CD4-positive, CD25-positive, alpha-beta regulatory T cell (primary cell): ENCODE measurements around the gene MTTP. TPM values are rescaled to one million over a fixed set of nuclear protein-coding genes. Genes with fewer than 3 reads are reported as not detected.

Experiments used
- ATAC-seq, 2 donors: fragments of 150-1000 bp; cut with Tn5 transposase; one replicate each; pipeline ENCODE4 v1.10.0; 2021; ENCODE audit warnings: low read depth in 2 of 2, moderate number of reproducible peaks in 2 of 2, moderate library complexity in 1 of 2
- DNase-seq, 3 donors: peaks; one replicate each; pipeline versions ENCODE4 v3.0.0 to v3.0.0-alpha.2; 2012 to 2022; ENCODE audit warnings: mixed read lengths in 1 of 3
- H3K27ac ChIP-seq: one replicate; pipeline ENCODE4 v1.7.0; 2013; ENCODE audit warnings: mild to moderate bottlenecking, low read length; ENCODE audit not compliant: insufficient read depth, poor library complexity, severe bottlenecking
- H3K27me3 ChIP-seq: one replicate; pipeline ENCODE4 v1.7.0; 2013; ENCODE audit warnings: low read length; ENCODE audit not compliant: control insufficient read depth, insufficient read depth
- H3K36me3 ChIP-seq: one replicate; pipeline ENCODE4 v1.7.0; 2013; ENCODE audit warnings: mild to moderate bottlenecking, low read length, moderate library complexity; ENCODE audit not compliant: control insufficient read depth, insufficient read depth
- H3K4me1 ChIP-seq: 2 replicates; pipeline ENCODE4 v1.7.0; 2013; ENCODE audit warnings: mild to moderate bottlenecking, low read length; ENCODE audit not compliant: insufficient read depth, control insufficient read depth, poor library complexity, severe bottlenecking
- H3K4me3 ChIP-seq: one replicate; pipeline ENCODE4 v1.7.0; 2013; ENCODE audit warnings: low read depth, mild to moderate bottlenecking, low read length, moderate library complexity
- H3K9me3 ChIP-seq, 2 experiments: 1 replicate in 1 of 2; 2 replicates in 1 of 2; pipeline ENCODE4 v1.7.0; 2013; ENCODE audit warnings: low read length in 2 of 2, mild to moderate bottlenecking in 1 of 2, moderate library complexity in 1 of 2; ENCODE audit not compliant: control insufficient read depth in 2 of 2
- H3K27ac Mint-ChIP-seq, 3 donors: one replicate each; pipeline ENCODE4 v1.8.0; 2020 to 2022; ENCODE audit warnings: mild to moderate bottlenecking in 3 of 3, mixed read lengths in 3 of 3, moderate library complexity in 2 of 3
- H3K27me3 Mint-ChIP-seq: one replicate; pipeline ENCODE4 v1.8.0; 2022; ENCODE audit warnings: mild to moderate bottlenecking, mixed read lengths
- H3K36me3 Mint-ChIP-seq: one replicate; pipeline ENCODE4 v1.8.0; 2020; ENCODE audit warnings: mixed read lengths
- H3K4me1 Mint-ChIP-seq, 4 donors: one replicate each; pipeline ENCODE4 v1.8.0; 2020 to 2022; ENCODE audit warnings: mixed read lengths in 4 of 4, mild to moderate bottlenecking in 1 of 4
- H3K4me3 Mint-ChIP-seq, 4 donors: one replicate each; pipeline ENCODE4 v1.8.0; 2020 to 2022; ENCODE audit warnings: mild to moderate bottlenecking in 4 of 4, mixed read lengths in 4 of 4, moderate library complexity in 3 of 4
- H3K9me3 Mint-ChIP-seq, 7 donors: one replicate each; pipeline ENCODE4 v1.8.0; 2020 to 2022; ENCODE audit warnings: mixed read lengths in 7 of 7, mild to moderate bottlenecking in 3 of 7, moderate library complexity in 2 of 7
- polyA plus RNA-seq, 4 donors: library from polyadenylated mRNA; unstranded; fragments of 300-500 nt; fragmentation: Illumina TruSeq; gene quantifications; one replicate each; pipeline ENCODE4 v1.2.3, GENCODE V29; 2021
- total RNA-seq: library from RNA; stranded (reverse); gene quantifications from one replicate; pipeline ENCODE4 v1.2.3, GENCODE V29; 2022

Gene MTTP
- total and polyA plus RNA-seq, 5 donors from 2014 or later: not detected

- Histone ChIP-seq H3K4me3 (no peak overlapping the region), H3K9me3 (no peaks in the 10 kb centered on the region), H3K4me1 (no peaks in the 10 kb centered on the region), H3K27ac (no peak overlapping the region), H3K27me3 (no peaks in the 10 kb centered on the region), H3K36me3 (no peaks in the 10 kb centered on the region)
- Mint-ChIP-seq H3K4me3 (no peak overlapping the region), H3K9me3 (no peaks in the 10 kb centered on the region), H3K4me1 (no peaks in the 10 kb centered on the region), H3K36me3 (no peaks in the 10 kb centered on the region), H3K27me3 (peaks cover 11% of the 10 kb centered on the region), H3K27ac (no peak overlapping the region)
- ATAC-seq (no peak), DNase-seq (no peak)
Observed at GRCh38 chr4:99594818-99595217, 20.2 kb downstream of the MTTP start.

- Mint-ChIP-seq H3K4me3 (no peak overlapping the region), H3K27me3 (peaks cover 17% of the 10 kb centered on the region), H3K9me3 (no peaks in the 10 kb centered on the region), H3K27ac (no peak overlapping the region), H3K36me3 (no peaks in the 10 kb centered on the region), H3K4me1 (no peaks in the 10 kb centered on the region)
- DNase-seq: no peak
- Histone ChIP-seq H3K4me1 (no peaks in the 10 kb centered on the region), H3K36me3 (no peaks in the 10 kb centered on the region), H3K9me3 (no peaks in the 10 kb centered on the region), H3K4me3 (no peak overlapping the region), H3K27ac (no peak overlapping the region), H3K27me3 (peaks cover 10% of the 10 kb centered on the region)
- ATAC-seq: no peak
Observed at GRCh38 chr4:99606716-99607115, 32.1 kb downstream of the MTTP start.

- no peaks in the 10 kb centered on the region for H3K9me3 Mint-ChIP-seq
- Histone ChIP-seq H3K9me3 (no peaks in the 10 kb centered on the region), H3K4me3 (no peak overlapping the region), H3K36me3 (no peaks in the 10 kb centered on the region), H3K27me3 (peaks cover 17% of the 10 kb centered on the region), H3K27ac (no peak overlapping the region), H3K4me1 (no peaks in the 10 kb centered on the region)
- DNase-seq (no peak), ATAC-seq (no peak)
- no peaks in the 10 kb centered on the region for H3K36me3 Mint-ChIP-seq
- no peaks in the 10 kb centered on the region for H3K4me1 Mint-ChIP-seq
- no peak overlapping the region for H3K27ac Mint-ChIP-seq
- no peak overlapping the region for H3K4me3 Mint-ChIP-seq
- H3K27me3 Mint-ChIP-seq: peaks cover 16% of the 10 kb centered on the region
Observed at GRCh38 chr4:99608417-99608816, 33.8 kb downstream of the MTTP start.

GRCh38 chr4:99610605-99611175 is 36.1 kb downstream of the MTTP start:
- Histone ChIP-seq H3K9me3 (no peaks in the 10 kb centered on the region), H3K4me3 (no peak overlapping the region), H3K36me3 (no peaks in the 10 kb centered on the region), H3K4me1 (no peaks in the 10 kb centered on the region), H3K27ac (no peak overlapping the region), H3K27me3 (peaks cover 14% of the 10 kb centered on the region)
- no peaks in the 10 kb centered on the region for H3K4me1 Mint-ChIP-seq
- H3K27me3 Mint-ChIP-seq: peaks cover 5% of the 10 kb centered on the region
- no peaks in the 10 kb centered on the region for H3K36me3 Mint-ChIP-seq
- ATAC-seq (no peak), DNase-seq (no peak)
- no peak overlapping the region for H3K4me3 Mint-ChIP-seq
- H3K27ac Mint-ChIP-seq: peak overlapping the region in 1 of 3 donors; percentile 32
- no peaks in the 10 kb centered on the region for H3K9me3 Mint-ChIP-seq

GRCh38 chr4:99612281-99612680 is 37.7 kb downstream of the MTTP start:
- peaks cover 14% of the 10 kb centered on the region for H3K27me3 ChIP-seq
- no peak overlapping the region for H3K4me3 ChIP-seq
- H3K4me1 ChIP-seq: no peaks in the 10 kb centered on the region
- ATAC-seq: no peak
- no peak overlapping the region for H3K27ac ChIP-seq
- no peaks in the 10 kb centered on the region for H3K9me3 ChIP-seq
- Mint-ChIP-seq H3K27ac (no peak overlapping the region), H3K4me3 (no peak overlapping the region), H3K27me3 (peaks cover 4% of the 10 kb centered on the region), H3K4me1 (no peaks in the 10 kb centered on the region), H3K9me3 (no peaks in the 10 kb centered on the region), H3K36me3 (no peaks in the 10 kb centered on the region)
- DNase-seq: no peak
- no peaks in the 10 kb centered on the region for H3K36me3 ChIP-seq

- Histone ChIP-seq H3K27ac (no peak overlapping the region), H3K36me3 (no peaks in the 10 kb centered on the region), H3K27me3 (peaks cover 14% of the 10 kb centered on the region), H3K4me1 (no peaks in the 10 kb centered on the region), H3K4me3 (no peak overlapping the region), H3K9me3 (no peaks in the 10 kb centered on the region)
- ATAC-seq: no peak
- Mint-ChIP-seq H3K27me3 (peaks cover 4% of the 10 kb centered on the region), H3K27ac (no peak overlapping the region), H3K4me1 (no peaks in the 10 kb centered on the region), H3K4me3 (no peak overlapping the region), H3K9me3 (no peaks in the 10 kb centered on the region), H3K36me3 (no peaks in the 10 kb centered on the region)
- no peak for DNase-seq
Observed at GRCh38 chr4:99612704-99613103, 38.1 kb downstream of the MTTP start.

- ATAC-seq: no peak
Observed at GRCh38 chr4:99614491-99614890, 39.9 kb downstream of the MTTP start.

GRCh38 chr4:99615170-99615820 is 40.7 kb downstream of the MTTP start:
- no peak overlapping the region for H3K4me3 Mint-ChIP-seq
- ATAC-seq: no peak
- H3K36me3 Mint-ChIP-seq: no peaks in the 10 kb centered on the region

More at GRCh38 chr4:99614491-99614890, 39.9 kb downstream of the MTTP start:
- Mint-ChIP-seq H3K27ac (no peak overlapping the region), H3K36me3 (no peaks in the 10 kb centered on the region), H3K4me3 (no peak overlapping the region), H3K9me3 (no peaks in the 10 kb centered on the region), H3K27me3 (peaks cover 4% of the 10 kb centered on the region), H3K4me1 (no peaks in the 10 kb centered on the region)
- Histone ChIP-seq H3K9me3 (no peaks in the 10 kb centered on the region), H3K36me3 (no peaks in the 10 kb centered on the region), H3K4me3 (no peak overlapping the region), H3K27me3 (peaks cover 14% of the 10 kb centered on the region), H3K4me1 (no peaks in the 10 kb centered on the region), H3K27ac (no peak overlapping the region)
- no peak for DNase-seq

More at GRCh38 chr4:99615170-99615820, 40.7 kb downstream of the MTTP start:
- no peak overlapping the region for H3K4me3 ChIP-seq
- no peaks in the 10 kb centered on the region for H3K36me3 ChIP-seq
- H3K4me1 ChIP-seq: no peaks in the 10 kb centered on the region
- no peaks in the 10 kb centered on the region for H3K9me3 ChIP-seq
- Mint-ChIP-seq H3K4me1 (no peaks in the 10 kb centered on the region), H3K9me3 (no peaks in the 10 kb centered on the region), H3K27ac (no peak overlapping the region), H3K27me3 (peaks cover 9% of the 10 kb centered on the region)
- DNase-seq: no peak
- H3K27me3 ChIP-seq: peaks cover 11% of the 10 kb centered on the region
- H3K27ac ChIP-seq: no peak overlapping the region
